RCC 7860 (cell line): Measurements from ENCODE around the gene MAP3K20.
"Not testable (repeated sequence)": the region's sequence is repeated elsewhere in the genome, so short reads cannot be mapped to it uniquely, and the experiment has no call there.

Experiments used
- DNase-seq: peaks from one replicate; pipeline ENCODE4 v3.0.0-alpha.2; 2015; ENCODE audit warnings: low spot score
- FAIRE-seq: peaks from 2 replicates; lab custom pipeline; 2012; peaks lifted over from hg19 to GRCh38; lab: Jason Lieb, UNC

Gene MAP3K20

GRCh38 chr2:173262356-173262755 lies 186.7 kb downstream of the MAP3K20 start:
- not testable (repeated sequence) for FAIRE-seq, DNase-seq

- DNase-seq (no peak), FAIRE-seq (no peak)
These were observed 188.5 kb downstream of the MAP3K20 start for GRCh38 chr2:173264151-173264550.

GRCh38 chr2:173264603-173265366 lies 189.1 kb downstream of the MAP3K20 start:
- DNase-seq (no peak), FAIRE-seq (no peak)

GRCh38 chr2:173271135-173271534 lies 195.5 kb downstream of the MAP3K20 start:
- no peak for FAIRE-seq
- DNase-seq = no peak

GRCh38 chr2:173271825-173272224 lies 196.2 kb downstream of the MAP3K20 start:
- no peak for FAIRE-seq
- no peak for DNase-seq

- DNase-seq (no peak), FAIRE-seq (no peak)
These were observed 197.2 kb downstream of the MAP3K20 start for GRCh38 chr2:173272849-173273248.

- FAIRE-seq (no peak), DNase-seq (no peak)
These were observed 203.3 kb downstream of the MAP3K20 start for GRCh38 chr2:173278794-173279526.

- FAIRE-seq = no peak
These were observed 203.9 kb downstream of the MAP3K20 start for GRCh38 chr2:173279527-173279868.

DNA sequence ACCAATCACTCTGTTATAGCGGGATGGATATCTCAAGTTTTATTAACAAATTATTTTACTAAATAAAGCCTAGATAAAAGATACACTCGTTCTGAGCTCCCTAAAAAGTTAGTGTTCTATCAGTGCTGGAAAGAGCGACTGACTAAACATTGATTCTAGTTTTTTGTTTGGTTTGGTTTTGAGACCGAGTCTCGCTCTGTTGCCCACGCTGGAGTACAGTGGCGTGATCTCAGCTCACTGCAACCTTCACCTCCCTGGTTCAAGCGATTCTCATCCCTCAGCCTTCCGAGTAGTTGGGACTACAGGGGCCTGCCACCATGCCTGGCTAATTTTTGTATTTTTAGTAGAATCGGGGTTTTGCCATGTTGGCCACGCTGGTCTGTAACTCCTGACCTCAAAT lies 205.2 kb downstream of the MAP3K20 start:
- no peak for DNase-seq
- no peak for FAIRE-seq

More at GRCh38 chr2:173279527-173279868, 203.9 kb downstream of the MAP3K20 start:
- DNase-seq = no peak

DNA sequence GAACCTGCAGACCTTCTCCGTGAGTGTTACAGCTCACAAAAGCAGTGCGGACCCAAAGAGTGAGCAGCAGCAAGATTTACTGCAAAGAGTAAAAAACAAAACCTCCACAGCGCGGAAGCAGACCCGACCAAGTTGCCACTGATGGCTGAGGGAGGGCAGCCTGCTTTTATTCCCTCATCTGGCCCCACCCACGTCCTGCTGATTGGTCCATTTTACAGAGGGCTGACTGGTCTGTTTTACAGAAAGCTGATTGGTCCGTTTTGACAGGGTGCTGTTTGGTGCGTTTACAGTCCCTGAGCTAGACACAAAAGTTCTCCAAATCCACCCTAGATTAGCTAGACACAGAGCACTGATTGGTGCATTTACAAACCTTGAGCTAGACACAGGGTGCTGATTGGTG lies 206.3 kb downstream of the MAP3K20 start:
- not testable (repeated sequence) for DNase-seq, FAIRE-seq

- FAIRE-seq = no peak
- no peak for DNase-seq
These were observed 207.3 kb downstream of the MAP3K20 start for GRCh38 chr2:173282795-173283545.

- DNase-seq (no peak), FAIRE-seq (no peak)
These were observed 210.6 kb downstream of the MAP3K20 start for GRCh38 chr2:173286153-173286809.

DNA sequence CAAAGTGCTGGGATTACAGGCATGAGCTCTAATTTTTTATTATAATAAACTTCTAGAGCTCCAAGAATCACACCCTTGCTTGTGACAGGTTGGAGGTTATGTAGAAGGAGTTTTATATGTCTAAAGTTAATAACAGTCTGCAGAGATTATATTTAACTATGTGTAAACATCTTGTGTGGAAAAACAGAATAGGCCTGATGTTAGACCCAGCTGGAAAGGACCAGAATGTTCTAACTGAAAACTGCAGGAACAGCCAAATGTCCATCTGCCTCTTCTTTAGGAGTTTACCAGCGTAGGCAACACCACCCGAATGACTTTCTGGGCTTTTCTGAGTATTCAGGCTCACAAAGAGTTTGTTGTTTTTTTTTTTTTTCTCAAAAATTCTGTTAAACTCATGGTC lies 211.9 kb downstream of the MAP3K20 start:
- no peak for DNase-seq
- FAIRE-seq = no peak

DNA sequence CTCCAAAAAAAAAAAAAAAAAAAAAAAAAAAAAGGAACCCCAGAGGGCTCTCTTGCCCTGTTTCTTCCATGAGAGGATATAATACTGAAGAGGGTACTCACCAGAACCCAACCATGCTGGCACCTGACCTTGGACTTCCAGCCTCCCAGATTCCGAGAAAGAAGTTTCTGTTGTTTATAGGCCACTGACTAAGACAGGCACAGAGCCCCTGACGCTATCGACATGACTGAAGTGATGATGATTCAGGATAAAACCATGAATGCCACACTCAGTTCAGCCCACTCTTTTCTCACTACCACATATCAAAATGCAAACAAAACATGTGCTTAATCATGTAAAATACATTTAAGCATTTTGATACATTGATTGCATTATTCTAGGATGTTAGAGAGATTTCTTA lies 212.9 kb downstream of the MAP3K20 start:
- FAIRE-seq (no peak), DNase-seq (peak; percentile 30)

DNA sequence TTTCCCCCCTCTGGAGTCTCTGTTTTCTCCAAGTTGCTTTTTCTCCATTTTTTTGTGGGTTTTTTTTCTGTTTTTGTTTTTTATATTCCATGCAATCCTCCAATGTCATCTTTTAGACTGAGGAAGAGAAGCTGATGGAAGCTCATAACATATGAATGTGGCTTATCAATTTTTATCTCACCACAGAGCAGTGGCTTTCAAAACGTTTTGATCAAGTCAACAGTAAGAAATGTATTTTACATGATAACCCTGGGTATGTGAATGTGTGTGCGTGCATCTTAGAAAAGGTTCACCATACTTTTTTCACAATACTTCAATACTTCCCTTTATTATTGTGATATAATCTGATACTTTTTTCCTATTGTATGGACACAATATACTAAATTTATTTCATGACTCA lies 214.4 kb downstream of the MAP3K20 start:
- no peak for FAIRE-seq
- no peak for DNase-seq

DNA sequence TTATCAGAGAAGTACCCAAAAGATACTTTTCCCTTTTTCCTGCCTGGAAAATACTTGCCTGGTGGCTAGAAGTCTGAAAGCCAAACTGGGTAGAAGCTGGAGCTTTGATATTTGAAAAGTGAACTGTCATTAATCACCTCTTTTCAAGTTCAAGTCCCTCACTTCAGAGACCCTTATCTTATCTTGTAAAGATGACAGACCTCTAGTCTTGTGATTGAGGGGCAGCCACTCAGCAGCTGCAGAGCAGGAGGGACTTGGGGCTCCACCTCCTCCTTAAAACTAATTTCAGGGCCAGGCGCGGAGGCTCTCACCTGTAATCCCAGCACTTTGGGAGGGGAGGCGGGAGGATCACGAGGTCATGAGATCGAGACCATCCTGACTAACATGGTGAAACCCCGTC lies 214.9 kb downstream of the MAP3K20 start:
- no peak for DNase-seq
- no peak for FAIRE-seq

GRCh38 chr2:173291412-173291811 lies 215.8 kb downstream of the MAP3K20 start:
- DNase-seq (no peak), FAIRE-seq (no peak)

DNA sequence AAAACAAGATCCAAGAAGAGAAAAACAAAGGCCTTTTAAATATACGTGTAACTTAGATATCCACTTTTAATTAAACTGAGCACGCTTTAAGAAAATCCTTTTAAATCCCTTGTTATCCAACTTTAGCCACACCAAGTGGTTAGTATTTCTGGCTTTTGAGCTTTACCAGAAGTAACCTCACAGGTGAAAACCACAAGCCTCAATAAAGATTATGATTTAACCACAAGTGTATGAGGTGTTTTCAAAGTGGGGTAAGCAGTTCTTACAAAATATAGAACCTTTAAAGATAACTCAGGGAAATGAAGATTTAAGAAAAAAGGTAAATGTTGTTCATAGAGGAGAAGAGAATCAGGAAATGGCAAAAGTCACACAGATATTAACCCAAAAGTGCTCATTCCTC lies 220.6 kb downstream of the MAP3K20 start:
- FAIRE-seq = no peak
- DNase-seq = no peak

DNA sequence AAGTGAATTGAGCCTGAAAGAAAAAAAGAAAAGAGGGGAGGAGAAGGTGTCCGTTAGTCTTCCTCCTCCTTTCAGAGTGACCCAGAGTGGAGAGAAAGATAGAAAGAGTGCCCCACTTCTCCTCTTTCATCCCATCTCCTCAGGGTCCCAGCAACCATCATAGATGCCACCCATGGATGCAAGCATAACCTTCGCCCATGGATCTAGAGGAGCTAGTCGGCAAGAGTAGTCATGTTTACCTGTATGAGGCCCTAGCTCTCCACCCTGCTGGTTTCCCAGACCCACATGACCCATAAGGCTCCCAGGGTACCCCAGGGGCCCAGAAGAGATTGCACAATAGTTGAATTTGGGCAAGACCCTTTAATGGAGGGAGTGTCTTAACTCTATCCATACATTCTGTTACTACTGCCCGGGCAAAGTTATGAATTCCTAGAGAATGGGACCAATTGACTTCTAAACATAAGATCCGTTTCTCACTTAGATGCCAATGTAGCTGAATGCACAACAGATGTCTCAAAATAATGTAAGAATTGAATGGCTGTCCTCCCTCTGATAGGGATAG lies 223.0 kb downstream of the MAP3K20 start:
- FAIRE-seq (no peak), DNase-seq (no peak)

GRCh38 chr2:173299764-173300163 lies 224.1 kb downstream of the MAP3K20 start:
- no peak for DNase-seq
- no peak for FAIRE-seq

GRCh38 chr2:173300458-173300857 lies 224.8 kb downstream of the MAP3K20 start:
- DNase-seq = no peak
- FAIRE-seq = no peak
